Choroid plexus epithelial cell (primary cell): ENCODE results near the gene TSPAN32.
"Not testable (repeated sequence)": the region's sequence is repeated elsewhere in the genome, so short reads cannot be mapped to it uniquely, and the experiment has no call there.

Experiments
- DNase-seq: peaks from one replicate; pipeline ENCODE4 v3.0.0-alpha.2; 2010; ENCODE audit warnings: low read depth
- H3K4me3 ChIP-seq: 2 replicates; pipeline ENCODE4 v1.5.1; 2011; ENCODE audit warnings: low read depth, mild to moderate bottlenecking, control low read depth, low read length, moderate library complexity
- CTCF ChIP-seq: conservative IDR thresholded peaks from 2 replicates; pipeline ENCODE4 v1.5.1; 2011; ENCODE audit warnings: low read depth, mild to moderate bottlenecking, control low read depth, inconsistent platforms, low read length, moderate library complexity

Gene TSPAN32

GRCh38 chr11:2355000-2355644 lies 53.3 kb downstream of the TSPAN32 start:
- no peak overlapping the region for H3K4me3 ChIP-seq
- no peak for TF ChIP-seq CTCF
- peak; percentile 68 for DNase-seq

GRCh38 chr11:2357246-2357645 lies 55.4 kb downstream of the TSPAN32 start:
- DNase-seq = no peak
- TF ChIP-seq CTCF = no peak
- no peak overlapping the region for H3K4me3 ChIP-seq

- not testable (repeated sequence) for DNase-seq, H3K4me3 ChIP-seq
Measured at GRCh38 chr11:2357651-2358050, 55.8 kb downstream of the TSPAN32 start.

- DNase-seq = no peak
- no peak for TF ChIP-seq CTCF
- H3K4me3 ChIP-seq = no peak overlapping the region
Measured at GRCh38 chr11:2358754-2359442, 57.1 kb downstream of the TSPAN32 start.

- DNase-seq = no peak
- no peak for TF ChIP-seq CTCF
- H3K4me3 ChIP-seq = no peak overlapping the region
Measured at GRCh38 chr11:2359557-2359956, 57.7 kb downstream of the TSPAN32 start.

- no peak for TF ChIP-seq CTCF
- no peak overlapping the region for H3K4me3 ChIP-seq
- no peak for DNase-seq
Measured at GRCh38 chr11:2360081-2360642, 58.3 kb downstream of the TSPAN32 start.

GRCh38 chr11:2361565-2361964 lies 59.8 kb downstream of the TSPAN32 start:
- no peak overlapping the region for H3K4me3 ChIP-seq
- no peak for TF ChIP-seq CTCF
- no peak for DNase-seq
